ENCODE data around the gene TYR.
"Not testable (repeated sequence)": the region's sequence is repeated elsewhere in the genome, so short reads cannot be mapped to it uniquely, and the experiment has no call there.

Gene TYR

GRCh38 chr11:89267660-89268302, 90.1 kb downstream of the TYR start:
- no peak for DNase-seq (ENCODE audit: low read depth, low spot score)
- Histone ChIP-seq H3K27me3 (ENCODE audit: insufficient read depth, insufficient read length) (no peaks in the 10 kb centered on the region), H3K4me3 (ENCODE audit: insufficient read length, low read depth) (no peak overlapping the region), H3K36me3 (ENCODE audit: insufficient read depth, insufficient read length, low read length) (no peaks in the 10 kb centered on the region), H3K4me1 (ENCODE audit: insufficient read depth, insufficient read length) (no peaks in the 10 kb centered on the region), H3K9me3 (ENCODE audit: insufficient read depth, low read length) (no peaks in the 10 kb centered on the region), H3K9ac (ENCODE audit: insufficient read length, low read depth) (no peak overlapping the region)
- no peak for TF ChIP-seq SUZ12 (IDR thresholded peaks at IDR 0.05; ENCODE audit: extremely low read depth, insufficient read depth, insufficient read length)

- not testable (repeated sequence) for H3K9me3 ChIP-seq (ENCODE audit: insufficient read depth, low read length); DNase-seq (ENCODE audit: low read depth, low spot score); H3K36me3 ChIP-seq (ENCODE audit: insufficient read depth, insufficient read length, low read length); H3K9ac ChIP-seq (ENCODE audit: insufficient read length, low read depth); H3K27me3 ChIP-seq (ENCODE audit: insufficient read depth, insufficient read length); H3K4me3 ChIP-seq (ENCODE audit: insufficient read length, low read depth); H3K4me1 ChIP-seq (ENCODE audit: insufficient read depth, insufficient read length)
Observed at GRCh38 chr11:89272540-89273088, 94.9 kb downstream of the TYR start.

- H3K9me3 ChIP-seq (ENCODE audit: insufficient read depth, low read length); H3K4me3 ChIP-seq (ENCODE audit: insufficient read length, low read depth); H3K9ac ChIP-seq (ENCODE audit: insufficient read length, low read depth); DNase-seq (ENCODE audit: low read depth, low spot score); H3K27me3 ChIP-seq (ENCODE audit: insufficient read depth, insufficient read length); H3K36me3 ChIP-seq (ENCODE audit: insufficient read depth, insufficient read length, low read length); H3K4me1 ChIP-seq (ENCODE audit: insufficient read depth, insufficient read length): not testable (repeated sequence)
Observed at GRCh38 chr11:89273220-89273619, 95.5 kb downstream of the TYR start.

DNA sequence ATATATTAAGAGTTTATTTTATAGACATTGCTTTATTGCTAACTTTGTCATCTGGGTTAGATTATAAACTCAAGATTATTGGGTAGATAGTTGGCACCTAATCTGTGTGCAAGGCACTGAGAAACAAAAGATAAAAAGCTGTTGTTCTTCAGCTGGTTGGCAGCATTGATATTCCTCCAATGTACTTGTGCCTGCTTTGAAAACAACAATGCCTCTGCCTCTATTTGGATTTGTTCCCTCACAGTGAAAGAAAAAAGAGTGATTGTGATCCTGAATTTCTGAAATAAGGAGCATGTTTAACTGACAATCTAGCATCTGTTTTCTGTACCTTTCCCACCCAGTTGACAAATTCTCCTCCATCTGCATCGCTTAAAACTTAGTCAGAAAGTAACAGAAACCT, 98.3 kb downstream of the TYR start:
- TF ChIP-seq SUZ12 (IDR thresholded peaks at IDR 0.05; ENCODE audit: extremely low read depth, insufficient read depth, insufficient read length) (no peak), YY1 (IDR thresholded peaks at IDR 0.05; ENCODE audit: insufficient read depth, insufficient read length) (no peak), ZNF274 (IDR thresholded peaks at IDR 0.05; ENCODE audit: low read depth, low read length) (no peak)
- DNase-seq (ENCODE audit: low read depth, low spot score) = no peak

GRCh38 chr11:89279176-89279575, 101.5 kb downstream of the TYR start:
- DNase-seq (ENCODE audit: low read depth, low spot score) = no peak
- TF ChIP-seq YY1 (IDR thresholded peaks at IDR 0.05; ENCODE audit: insufficient read depth, insufficient read length) (no peak), SUZ12 (IDR thresholded peaks at IDR 0.05; ENCODE audit: extremely low read depth, insufficient read depth, insufficient read length) (no peak), ZNF274 (IDR thresholded peaks at IDR 0.05; ENCODE audit: low read depth, low read length) (no peak)
- no peaks in the 10 kb centered on the region for H3K9me3 ChIP-seq (ENCODE audit: insufficient read depth, low read length)
- no peaks in the 10 kb centered on the region for H3K36me3 ChIP-seq (ENCODE audit: insufficient read depth, insufficient read length, low read length)
- H3K4me3 ChIP-seq (ENCODE audit: insufficient read length, low read depth) = no peak overlapping the region
- no peaks in the 10 kb centered on the region for H3K4me1 ChIP-seq (ENCODE audit: insufficient read depth, insufficient read length)
- no peaks in the 10 kb centered on the region for H3K27me3 ChIP-seq (ENCODE audit: insufficient read depth, insufficient read length)
- H3K9ac ChIP-seq (ENCODE audit: insufficient read length, low read depth) = no peak overlapping the region

More for the DNA sequence above, 98.3 kb downstream of the TYR start:
- H3K4me1 ChIP-seq (ENCODE audit: insufficient read depth, insufficient read length) = no peaks in the 10 kb centered on the region
- H3K27me3 ChIP-seq (ENCODE audit: insufficient read depth, insufficient read length) = no peaks in the 10 kb centered on the region
- no peak overlapping the region for H3K4me3 ChIP-seq (ENCODE audit: insufficient read length, low read depth)
- H3K36me3 ChIP-seq (ENCODE audit: insufficient read depth, insufficient read length, low read length) = no peaks in the 10 kb centered on the region
- no peak overlapping the region for H3K9ac ChIP-seq (ENCODE audit: insufficient read length, low read depth)
- no peaks in the 10 kb centered on the region for H3K9me3 ChIP-seq (ENCODE audit: insufficient read depth, low read length)

- not testable (repeated sequence) for H3K36me3 ChIP-seq (ENCODE audit: insufficient read depth, insufficient read length, low read length); H3K9ac ChIP-seq (ENCODE audit: insufficient read length, low read depth); H3K9me3 ChIP-seq (ENCODE audit: insufficient read depth, low read length); H3K27me3 ChIP-seq (ENCODE audit: insufficient read depth, insufficient read length); H3K4me1 ChIP-seq (ENCODE audit: insufficient read depth, insufficient read length); H3K4me3 ChIP-seq (ENCODE audit: insufficient read length, low read depth); DNase-seq (ENCODE audit: low read depth, low spot score)
Observed at GRCh38 chr11:89281032-89281677, 103.5 kb downstream of the TYR start.

GRCh38 chr11:89286601-89287000, 108.9 kb downstream of the TYR start:
- not testable (repeated sequence) for H3K4me3 ChIP-seq (ENCODE audit: insufficient read length, low read depth); H3K9ac ChIP-seq (ENCODE audit: insufficient read length, low read depth); H3K4me1 ChIP-seq (ENCODE audit: insufficient read depth, insufficient read length); H3K9me3 ChIP-seq (ENCODE audit: insufficient read depth, low read length); H3K36me3 ChIP-seq (ENCODE audit: insufficient read depth, insufficient read length, low read length); DNase-seq (ENCODE audit: low read depth, low spot score); H3K27me3 ChIP-seq (ENCODE audit: insufficient read depth, insufficient read length)

GRCh38 chr11:89288004-89288403, 110.3 kb downstream of the TYR start:
- not testable (repeated sequence) for H3K4me1 ChIP-seq (ENCODE audit: insufficient read depth, insufficient read length); H3K27me3 ChIP-seq (ENCODE audit: insufficient read depth, insufficient read length); DNase-seq (ENCODE audit: low read depth, low spot score); H3K9ac ChIP-seq (ENCODE audit: insufficient read length, low read depth); H3K36me3 ChIP-seq (ENCODE audit: insufficient read depth, insufficient read length, low read length); H3K9me3 ChIP-seq (ENCODE audit: insufficient read depth, low read length); H3K4me3 ChIP-seq (ENCODE audit: insufficient read length, low read depth)

Data from NT2/D1 (cell line).